Astrocyte of the cerebellum (primary cell): ENCODE results near the gene MUC2.

Source experiments
- DNase-seq: peaks from one replicate; pipeline ENCODE4 v3.0.0-alpha.2; 2011; ENCODE audit warnings: low read depth
- H3K4me3 ChIP-seq: 2 replicates; pipeline ENCODE4 v1.5.1; 2011; ENCODE audit warnings: mild to moderate bottlenecking, low read depth, low read length, moderate library complexity
- in situ Hi-C: cut with HindIII; loops from 2 replicates; pipeline ENCODE4 v1.10.0; 2017; ENCODE audit warnings: low sequenced_read_pairs
- TF ChIP-seq, protein P1 (sequence below): IDR thresholded peaks from 2 replicates; pipeline ENCODE4 v1.5.1; 2012; ENCODE audit warnings: low read length, low read depth, moderate library complexity, mild to moderate bottlenecking; ENCODE audit errors: missing control alignments

MUC2 gene

DNA sequence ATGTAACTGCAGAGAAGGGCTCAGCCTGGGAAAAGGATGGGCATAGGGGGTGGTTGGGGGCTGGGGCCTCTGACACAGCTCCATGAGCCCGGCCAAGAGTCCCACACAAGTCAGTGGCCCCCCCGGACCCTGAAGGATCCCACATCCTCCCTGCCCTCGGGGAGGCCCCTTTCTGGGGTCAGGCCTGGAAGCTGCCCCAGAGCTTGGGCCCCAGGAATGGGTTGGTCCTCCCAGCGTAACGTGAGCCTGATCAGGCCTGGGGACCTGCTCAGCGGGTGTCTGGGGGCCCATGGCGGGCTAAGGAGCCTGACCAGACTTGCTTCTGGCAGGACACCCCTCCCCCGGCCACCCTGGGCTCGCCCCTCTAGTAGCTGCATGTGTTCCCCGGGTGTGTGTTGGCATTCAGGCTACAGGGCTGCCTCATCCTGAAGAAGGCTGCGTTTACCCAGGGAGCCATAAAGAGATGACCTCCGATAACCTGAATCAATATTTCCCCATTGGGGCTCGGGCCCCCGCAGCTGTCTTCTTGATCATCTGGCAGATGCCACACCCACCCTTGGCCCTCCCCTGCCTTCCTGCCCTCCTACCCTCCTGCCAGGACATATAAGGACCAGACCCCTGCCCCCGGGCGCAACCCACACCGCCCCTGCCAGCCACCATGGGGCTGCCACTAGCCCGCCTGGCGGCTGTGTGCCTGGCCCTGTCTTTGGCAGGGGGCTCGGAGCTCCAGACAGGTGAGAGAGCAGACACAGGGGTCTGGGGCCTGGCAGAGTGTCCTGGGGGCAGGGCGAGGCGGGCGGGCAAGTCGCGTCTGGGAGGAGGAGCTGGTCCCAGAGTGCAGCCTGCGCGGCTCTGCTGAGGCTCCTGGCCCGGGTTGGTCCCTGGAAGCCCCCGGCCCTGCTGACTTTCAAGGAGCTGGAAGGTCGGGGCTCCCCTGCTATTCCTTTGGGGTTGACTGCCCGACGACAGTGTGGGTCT is at the start of gene MUC2:
Gene MUC2 (plus strand): TSS at position 631 of the 978 bp plus-strand sequence.
- in situ Hi-C loops = no loop called here
- TF ChIP-seq, protein P1, sequence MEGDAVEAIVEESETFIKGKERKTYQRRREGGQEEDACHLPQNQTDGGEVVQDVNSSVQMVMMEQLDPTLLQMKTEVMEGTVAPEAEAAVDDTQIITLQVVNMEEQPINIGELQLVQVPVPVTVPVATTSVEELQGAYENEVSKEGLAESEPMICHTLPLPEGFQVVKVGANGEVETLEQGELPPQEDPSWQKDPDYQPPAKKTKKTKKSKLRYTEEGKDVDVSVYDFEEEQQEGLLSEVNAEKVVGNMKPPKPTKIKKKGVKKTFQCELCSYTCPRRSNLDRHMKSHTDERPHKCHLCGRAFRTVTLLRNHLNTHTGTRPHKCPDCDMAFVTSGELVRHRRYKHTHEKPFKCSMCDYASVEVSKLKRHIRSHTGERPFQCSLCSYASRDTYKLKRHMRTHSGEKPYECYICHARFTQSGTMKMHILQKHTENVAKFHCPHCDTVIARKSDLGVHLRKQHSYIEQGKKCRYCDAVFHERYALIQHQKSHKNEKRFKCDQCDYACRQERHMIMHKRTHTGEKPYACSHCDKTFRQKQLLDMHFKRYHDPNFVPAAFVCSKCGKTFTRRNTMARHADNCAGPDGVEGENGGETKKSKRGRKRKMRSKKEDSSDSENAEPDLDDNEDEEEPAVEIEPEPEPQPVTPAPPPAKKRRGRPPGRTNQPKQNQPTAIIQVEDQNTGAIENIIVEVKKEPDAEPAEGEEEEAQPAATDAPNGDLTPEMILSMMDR = no peak
- no peak within 1 kb of the TSS for H3K4me3 ChIP-seq
- DNase-seq = no peak

DNA sequence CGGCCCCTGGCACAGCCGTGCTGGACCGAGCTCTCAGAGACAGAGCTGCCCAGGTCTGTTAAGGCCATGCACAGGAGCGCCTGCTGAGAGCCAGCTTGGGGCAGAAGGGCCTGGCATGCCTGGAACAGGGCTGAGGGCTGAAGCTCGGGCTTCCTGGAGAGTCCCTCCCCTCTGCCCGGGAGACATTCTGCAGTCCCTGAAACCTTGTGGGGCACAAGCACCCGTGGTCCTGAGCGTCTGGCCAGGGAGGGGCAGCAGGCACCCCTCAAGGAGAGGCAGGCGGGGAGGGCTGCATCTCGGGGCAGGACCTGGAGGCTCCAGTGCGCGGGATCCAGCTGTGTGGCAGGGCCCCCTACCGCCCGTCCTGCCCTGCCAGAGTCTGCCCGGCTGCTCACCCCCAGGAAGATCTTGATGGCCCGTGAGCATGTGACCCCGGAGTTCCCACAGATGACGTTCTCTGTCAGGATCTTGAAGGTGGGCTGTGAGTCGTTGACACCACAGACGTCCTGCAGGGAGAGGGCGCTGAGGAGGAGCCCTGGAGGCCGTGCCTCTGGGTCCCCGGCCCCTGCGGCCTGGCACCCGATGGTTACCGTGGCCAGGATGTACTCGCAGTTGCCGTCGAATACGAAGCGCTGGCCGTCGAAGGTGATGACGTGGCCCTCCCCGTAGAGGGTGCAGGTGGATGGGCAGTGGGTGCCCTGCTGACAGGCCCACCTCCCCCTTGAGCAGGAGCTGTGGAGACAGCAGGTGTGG is 49.1 kb upstream of the MUC2 start:
- H3K4me3 ChIP-seq = no peak overlapping the region
- TF ChIP-seq, protein P1 = no peak
- no peak for DNase-seq
- in situ Hi-C loops = no loop called here

DNA sequence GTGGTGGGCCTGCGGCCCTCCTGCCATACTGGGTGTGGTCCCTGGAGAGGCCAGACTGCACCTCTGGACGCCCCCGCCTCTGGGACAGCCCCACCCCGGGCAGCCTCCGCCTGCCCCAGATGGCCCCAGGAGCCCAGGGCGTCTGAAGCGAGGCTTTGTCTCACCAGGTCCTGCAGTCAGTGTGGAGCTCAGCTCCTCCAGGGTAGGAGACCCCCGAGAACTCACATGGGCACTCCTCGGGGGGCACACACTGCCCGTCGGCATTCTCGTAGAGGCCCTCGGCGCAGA is 48.6 kb upstream of the MUC2 start:
- DNase-seq = no peak
- TF ChIP-seq, protein P1 = no peak
- no peak overlapping the region for H3K4me3 ChIP-seq
- in situ Hi-C loops = no loop called here

DNA sequence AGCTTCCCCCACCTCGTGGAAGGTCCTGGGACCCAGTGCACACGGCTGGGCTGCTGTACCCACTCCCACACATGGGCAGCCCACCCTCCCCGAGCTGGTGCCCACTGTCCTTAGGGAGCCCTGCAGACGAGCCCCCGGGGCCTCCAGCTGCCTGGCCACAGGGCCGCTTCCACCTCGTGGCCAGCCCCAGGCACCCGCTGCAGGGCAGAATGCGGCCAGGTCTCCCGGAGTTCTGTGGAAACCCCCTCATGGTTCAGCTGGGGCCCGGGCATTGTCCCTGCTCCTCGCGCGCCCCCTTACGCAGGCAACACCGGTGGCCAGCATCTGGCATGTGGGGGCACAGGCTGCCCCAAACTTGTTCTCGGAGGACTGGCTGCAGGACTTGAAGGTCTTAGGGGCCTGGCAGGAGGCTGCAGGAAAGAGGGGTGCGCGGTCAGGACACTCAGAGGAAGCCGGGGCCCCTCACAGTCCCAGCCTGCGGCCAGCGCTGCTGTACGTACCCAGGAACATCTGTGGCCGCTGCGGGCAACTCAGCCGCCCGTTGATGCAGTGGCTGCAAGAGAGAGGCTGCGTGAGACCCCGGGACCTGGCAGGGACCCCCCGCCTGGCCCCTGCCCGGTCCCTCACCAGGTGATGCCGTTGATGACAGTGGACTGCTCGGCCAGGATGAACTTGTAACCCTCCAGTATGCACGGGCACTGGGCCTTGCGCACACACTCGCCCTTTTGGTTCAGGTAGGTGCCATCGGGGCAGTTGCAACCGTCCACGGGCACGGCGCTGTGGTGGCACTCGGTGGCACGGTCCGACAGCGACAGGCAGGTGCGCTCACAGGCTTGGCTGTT is 47.8 kb upstream of the MUC2 start:
- DNase-seq = no peak
- H3K4me3 ChIP-seq = no peak overlapping the region
- TF ChIP-seq, protein P1 = no peak
- in situ Hi-C loops = no loop called here

DNA sequence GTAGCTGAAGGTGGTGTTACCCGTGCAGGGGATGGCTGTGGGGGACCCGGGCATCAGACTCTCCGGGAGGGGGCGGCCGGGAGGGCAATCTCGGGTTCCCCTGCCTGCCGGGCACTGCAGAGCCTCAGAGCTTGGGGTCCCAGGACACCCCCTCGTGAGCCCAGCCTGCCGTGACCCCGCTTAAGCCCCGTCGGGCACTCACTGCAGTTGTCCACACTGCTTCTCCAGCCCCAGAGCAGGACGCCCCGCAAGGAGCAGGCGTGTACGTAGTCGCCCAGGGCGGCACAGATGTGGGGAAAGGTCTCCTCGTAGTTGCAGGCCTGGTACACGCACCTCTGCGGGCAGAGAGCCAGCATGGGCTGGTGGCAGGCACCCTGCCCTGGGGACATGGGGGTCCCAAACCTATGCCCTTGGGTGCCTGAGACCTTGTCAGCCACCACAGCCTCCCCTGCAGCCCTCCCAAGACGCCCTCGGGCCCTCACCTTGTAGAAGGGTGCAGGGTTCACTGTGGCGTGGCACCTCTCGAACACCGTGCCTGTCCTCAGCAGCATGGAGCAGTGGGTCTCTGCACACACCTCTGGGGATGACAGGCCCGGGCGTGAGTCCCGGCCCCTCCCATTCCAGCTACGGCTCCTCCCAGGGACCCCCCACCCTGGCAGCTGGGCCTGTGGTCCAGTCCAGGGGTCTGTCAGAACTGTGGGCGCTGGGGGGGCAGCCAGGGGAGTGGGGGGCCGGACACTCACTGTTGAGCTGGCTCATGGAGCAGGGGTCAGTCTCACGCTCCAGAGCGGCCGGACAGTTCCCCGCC is 47.0 kb upstream of the MUC2 start:
- no peak overlapping the region for H3K4me3 ChIP-seq
- TF ChIP-seq, protein P1 = no peak
- no peak for DNase-seq
- in situ Hi-C loops = no loop called here

DNA sequence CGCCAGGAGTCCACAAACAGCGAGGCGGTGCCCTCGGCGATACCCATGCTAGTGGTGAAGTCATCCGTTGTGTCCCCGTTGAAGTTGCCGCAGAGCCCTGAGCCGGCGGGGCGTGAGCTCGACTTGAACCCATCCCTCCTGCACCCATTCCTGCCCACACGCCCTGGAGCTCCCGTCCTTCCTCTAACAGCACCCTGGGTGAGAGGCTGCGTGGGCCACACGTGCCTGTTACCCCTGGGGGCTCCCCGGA is 46.5 kb upstream of the MUC2 start:
- H3K4me3 ChIP-seq = no peak overlapping the region
- in situ Hi-C loops = no loop called here
- DNase-seq = no peak
- TF ChIP-seq, protein P1 = no peak
